Endothelial cell of umbilical vein (primary cell): Measurements from ENCODE around the gene IP6K1. TPM values are rescaled to one million over a fixed set of nuclear protein-coding genes. Genes with fewer than 3 reads are reported as not detected.

Source experiments
- BruUV-seq: library from RNA; stranded (reverse); fragments of 400-500 nt; replicated peaks from 2 replicates; lab custom pipeline; 2021; lab: Mats Ljungman, UMichigan
- CTCF ChIA-PET: fragments of 300-600, 350-600 bp; sonication (Branson Sonifier 250); formaldehyde crosslinking; loops from one replicate; lab custom pipeline; 2021; ENCODE audit warnings: antibody characterized with exemption, inconsistent platforms; lab: Charles Lee
- POLR2A ChIA-PET: fragments of 300-600, 350-600 bp; sonication (Branson Sonifier 250); formaldehyde crosslinking; loops from one replicate; lab custom pipeline; 2021; ENCODE audit warnings: antibody characterized with exemption, inconsistent platforms; lab: Charles Lee
- DNase-seq: peaks from one replicate; pipeline ENCODE4 v3.0.0-alpha.2; 2011; ENCODE audit warnings: low read depth, low spot score
- FAIRE-seq: peaks from 2 replicates; lab custom pipeline; 2011; peaks lifted over from hg19 to GRCh38; lab: Jason Lieb, UNC
- H2AFZ ChIP-seq: 2 replicates; pipeline ENCODE4 v1.6.0; 2012; ENCODE audit warnings: low read depth, low read length, control low read depth, inconsistent platforms
- H3K27ac ChIP-seq: 2 replicates; pipeline ENCODE4 v1.5.1; 2011; ENCODE audit warnings: low read depth, mild to moderate bottlenecking, control low read depth, low read length, moderate library complexity; ENCODE audit not compliant: insufficient read depth
- H3K27me3 ChIP-seq, 2 experiments: 2 replicates each; pipeline versions ENCODE4 v1.6.0 to v1.6.1; 2011; ENCODE audit warnings: low read length in 2 of 2, mixed read lengths in 1 of 2; ENCODE audit not compliant: control insufficient read depth in 2 of 2, insufficient read depth in 2 of 2
- H3K36me3 ChIP-seq, 2 experiments: 2 replicates in 1 of 2; 3 replicates in 1 of 2; pipeline ENCODE4 v1.5.1; 2011; ENCODE audit warnings: low read length in 2 of 2, mild to moderate bottlenecking in 1 of 2, moderate library complexity in 1 of 2; ENCODE audit not compliant: control insufficient read depth in 2 of 2, insufficient read depth in 2 of 2; ENCODE audit errors: extremely low read depth in 1 of 2
- H3K4me1 ChIP-seq: 3 replicates; pipeline ENCODE4 v1.5.1; 2011; ENCODE audit warnings: mild to moderate bottlenecking, low read length; ENCODE audit not compliant: control insufficient read depth, insufficient read depth; ENCODE audit errors: extremely low read depth
- H3K4me2 ChIP-seq: 2 replicates; pipeline ENCODE4 v1.6.1; 2011; ENCODE audit warnings: low read length, control low read depth, mixed read lengths; ENCODE audit not compliant: insufficient read depth
- H3K4me3 ChIP-seq, 3 experiments: fragments of 200-600 bp in 1 of 3; sonication (generic), shearing (Covaris generic) in 1 of 3; replicated peaks in 1 of 3; 2 replicates each; pipeline ENCODE4 v1.5.1; 2011 to 2016; ENCODE audit warnings: control low read depth in 3 of 3, low read length in 3 of 3, mild to moderate bottlenecking in 2 of 3, inconsistent platforms in 1 of 3, low read depth in 1 of 3, moderate library complexity in 1 of 3; ENCODE audit not compliant: insufficient read depth in 1 of 3
- H3K79me2 ChIP-seq: 2 replicates; pipeline ENCODE4 v1.6.0; 2012; ENCODE audit warnings: low read length, inconsistent platforms; ENCODE audit not compliant: control insufficient read depth, insufficient read depth
- H3K9ac ChIP-seq: replicated peaks from 2 replicates; pipeline ENCODE3; 2011; ENCODE audit warnings: low read length, control low read depth; ENCODE audit not compliant: insufficient read depth; ENCODE audit errors: extremely low read depth
- H3K9me1 ChIP-seq: replicated peaks from 3 replicates; pipeline ENCODE4 v1.6.0; 2011; ENCODE audit warnings: mild to moderate bottlenecking, low read length; ENCODE audit not compliant: control insufficient read depth, insufficient read depth; ENCODE audit errors: extremely low read depth
- H3K9me3 ChIP-seq: replicated peaks from 2 replicates; pipeline ENCODE4 v1.5.1; 2012; ENCODE audit warnings: low read length, inconsistent platforms; ENCODE audit not compliant: control insufficient read depth, insufficient read depth
- H4K20me1 ChIP-seq: replicated peaks from 2 replicates; pipeline ENCODE3; 2011; ENCODE audit warnings: mild to moderate bottlenecking, low read length; ENCODE audit not compliant: control insufficient read depth, insufficient read depth; ENCODE audit errors: extremely low read depth
- EZH2 ChIP-seq: IDR thresholded peaks from 2 replicates; pipeline ENCODE4 v1.6.1; 2012; ENCODE audit warnings: borderline replicate concordance, low read depth, mild to moderate bottlenecking, moderate library complexity, low read length, inconsistent platforms; ENCODE audit not compliant: severe bottlenecking
- FOS ChIP-seq: IDR thresholded peaks from 2 replicates; pipeline ENCODE4 v1.6.1; 2011; ENCODE audit warnings: mild to moderate bottlenecking, low read length, moderate library complexity, borderline replicate concordance; ENCODE audit not compliant: insufficient read depth
- GATA2 ChIP-seq: IDR thresholded peaks from 2 replicates; pipeline ENCODE4 v1.7.0; 2011; ENCODE audit warnings: low read depth, mild to moderate bottlenecking, moderate library complexity, mixed read lengths, low read length; ENCODE audit not compliant: insufficient read length, insufficient read depth
- JUN ChIP-seq: IDR thresholded peaks from 2 replicates; pipeline ENCODE4 v1.6.1; 2011; ENCODE audit warnings: borderline replicate concordance, low read depth; ENCODE audit not compliant: insufficient read length, insufficient read depth
- MYC ChIP-seq: IDR thresholded peaks from one replicate; pipeline ENCODE4 v1.6.1; 2011; ENCODE audit warnings: mild to moderate bottlenecking, low read depth, low read length
- POLR2A ChIP-seq: IDR thresholded peaks from 2 replicates; pipeline ENCODE4 v1.6.1; 2012; ENCODE audit warnings: low read depth, mild to moderate bottlenecking, control low read depth, low read length
- POLR2AphosphoS5 ChIP-seq: IDR thresholded peaks from 2 replicates; pipeline ENCODE4 v1.6.1; 2012; ENCODE audit warnings: low read depth, mild to moderate bottlenecking, control low read depth, low read length, moderate library complexity; ENCODE audit not compliant: insufficient read depth
- dilution Hi-C: fragments of 300-500 bp; cut with MboI; formaldehyde crosslinking; loops from one replicate; pipeline ENCODE4 v1.15.0; 2019; ENCODE audit warnings: low sequenced_read_pairs; ENCODE audit not compliant: extremely low pct_ligation_motif_present
- intact Hi-C: fragments of 100-400 bp; cut with micrococcal nuclease; formaldehyde crosslinking; loops from one replicate; pipeline ENCODE4 v1.10.0; 2022
- polyA plus RNA-seq, 4 experiments: library from polyadenylated mRNA; depleted of rRNA in 3 of 4; stranded (reverse) in 3 of 4; unstranded in 1 of 4; fragments of >200 nt; gene quantifications; 2 replicates each; pipeline versions ENCODE4 v1.2.1 to v1.2.3, GENCODE V29; 2011 to 2012; ENCODE audit warnings: missing spikeins in 1 of 4
- total RNA-seq: library from RNA; stranded (reverse); gene quantifications from 2 replicates; pipeline ENCODE4 v1.2.3, GENCODE V29; 2021
- TF ChIP-seq, protein P1 (sequence below): IDR thresholded peaks from 2 replicates; pipeline ENCODE4 v1.6.1; 2011; ENCODE audit not compliant: insufficient read depth, insufficient read length
- TF ChIP-seq, protein P2 (sequence below), 2 donors: IDR thresholded peaks; 1 replicate in 1 of 2; 2 replicates in 1 of 2; pipeline ENCODE4 v1.5.1; 2011; ENCODE audit warnings: low read length in 2 of 2, mild to moderate bottlenecking in 2 of 2, moderate library complexity in 2 of 2, control low read depth in 1 of 2, inconsistent platforms in 1 of 2, low read depth in 1 of 2; ENCODE audit not compliant: insufficient read depth in 1 of 2; ENCODE audit errors: extremely low read depth in 1 of 2

IP6K1 gene
- total and polyA plus RNA-seq, 2 donors (not counting 3 experiments of a cell fraction or from before 2014, with no cell fraction given) = 42.7 to 60.8 TPM

DNA sequence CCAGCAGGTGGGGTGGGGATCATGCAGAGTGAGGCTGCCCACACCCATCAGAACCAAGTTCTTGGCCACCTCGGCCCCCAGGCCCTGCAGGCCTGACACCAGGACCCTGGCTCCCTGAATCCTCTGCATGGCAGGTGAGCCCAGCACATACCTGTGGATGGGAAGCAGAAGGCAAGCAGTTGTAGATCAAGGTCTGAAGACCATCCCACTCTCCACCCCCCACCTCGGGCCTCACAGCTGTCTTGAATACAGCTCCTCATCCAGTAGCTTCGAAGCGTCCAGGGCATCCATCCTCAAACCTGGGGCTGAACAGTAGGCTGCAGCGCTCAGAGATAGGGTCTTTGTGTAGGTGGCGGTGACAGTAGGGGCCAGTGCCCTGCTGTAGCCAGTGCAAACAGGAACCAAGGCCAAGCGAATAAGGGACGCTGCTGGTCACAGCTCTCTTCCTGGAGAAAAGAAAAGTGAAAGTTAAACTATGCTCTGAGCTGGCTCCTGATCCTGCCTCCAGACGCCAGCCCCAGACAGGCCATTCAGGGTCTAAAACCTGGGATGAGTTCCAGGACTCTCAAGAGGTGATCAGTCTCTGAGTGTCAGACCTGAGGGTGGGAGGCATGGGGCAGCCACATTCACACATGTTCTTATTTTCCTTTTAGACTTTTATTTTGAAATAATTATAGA, 27.3 kb upstream of the IP6K1 start, which contains the start of gene UBA7:
Gene UBA7 (minus strand): TSS at position 457 of the 678 bp plus-strand sequence. CDS start 166 bp downstream, at position 291.
- peak; percentile 79 for FAIRE-seq
- POLR2A ChIA-PET = interaction anchor here (1.4 kb wide), 2 partner anchors 9 to 10 kb away, joined by 6 to 7 read pairs; partner anchors contain the start of gene INKA1

More for the DNA sequence above, 27.3 kb upstream of the IP6K1 start, which contains the start of gene UBA7:
- Histone ChIP-seq H3K27ac (peak within 1 kb of the TSS; percentile 44), H3K4me3 (peak within 1 kb of the TSS; percentile 8 to 48 (median 17)), H3K27me3 (no peaks in the 10 kb centered on the region), H3K79me2 (no peaks in the 10 kb centered on the region), H3K9me3 (no peaks in the 10 kb centered on the region), H3K9me1 (no peaks in the 10 kb centered on the region), H4K20me1 (no peaks in the 10 kb centered on the region), H3K9ac (peak within 1 kb of the TSS; percentile 52), H3K4me2 (peak within 1 kb of the TSS; percentile 70), H3K36me3 (peaks cover 0 to 3% of the 10 kb centered on the region in 2 experiments), H2AFZ (peak within 1 kb of the TSS; percentile 98), H3K4me1 (peaks cover 13% of the 10 kb centered on the region)
- DNase-seq = peak; percentile 78
- TF ChIP-seq POLR2AphosphoS5 (no peak), MYC (no peak), EZH2 (no peak), POLR2A (no peak), FOS (no peak), JUN (no peak), GATA2 (no peak)
- TF ChIP-seq, protein P1, sequence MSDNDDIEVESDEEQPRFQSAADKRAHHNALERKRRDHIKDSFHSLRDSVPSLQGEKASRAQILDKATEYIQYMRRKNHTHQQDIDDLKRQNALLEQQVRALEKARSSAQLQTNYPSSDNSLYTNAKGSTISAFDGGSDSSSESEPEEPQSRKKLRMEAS = no peak
- TF ChIP-seq, protein P2, sequence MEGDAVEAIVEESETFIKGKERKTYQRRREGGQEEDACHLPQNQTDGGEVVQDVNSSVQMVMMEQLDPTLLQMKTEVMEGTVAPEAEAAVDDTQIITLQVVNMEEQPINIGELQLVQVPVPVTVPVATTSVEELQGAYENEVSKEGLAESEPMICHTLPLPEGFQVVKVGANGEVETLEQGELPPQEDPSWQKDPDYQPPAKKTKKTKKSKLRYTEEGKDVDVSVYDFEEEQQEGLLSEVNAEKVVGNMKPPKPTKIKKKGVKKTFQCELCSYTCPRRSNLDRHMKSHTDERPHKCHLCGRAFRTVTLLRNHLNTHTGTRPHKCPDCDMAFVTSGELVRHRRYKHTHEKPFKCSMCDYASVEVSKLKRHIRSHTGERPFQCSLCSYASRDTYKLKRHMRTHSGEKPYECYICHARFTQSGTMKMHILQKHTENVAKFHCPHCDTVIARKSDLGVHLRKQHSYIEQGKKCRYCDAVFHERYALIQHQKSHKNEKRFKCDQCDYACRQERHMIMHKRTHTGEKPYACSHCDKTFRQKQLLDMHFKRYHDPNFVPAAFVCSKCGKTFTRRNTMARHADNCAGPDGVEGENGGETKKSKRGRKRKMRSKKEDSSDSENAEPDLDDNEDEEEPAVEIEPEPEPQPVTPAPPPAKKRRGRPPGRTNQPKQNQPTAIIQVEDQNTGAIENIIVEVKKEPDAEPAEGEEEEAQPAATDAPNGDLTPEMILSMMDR (IDR thresholded peaks at IDR 0.05; ENCODE audit: extremely low read depth in 1 of 2, insufficient read depth in 1 of 2, low read depth in 1 of 2, low read length in 2 of 2) = no peak
- BruUV-seq = no TSS peak
- CTCF ChIA-PET = interaction anchor here (1.0 to 2.3 kb wide), 4 partner anchors 9 to 26 kb away, joined by 3 to 24 read pairs (median 14); partner anchors contain the start of genes CDHR4 and INKA1
- dilution Hi-C loops = no loop called here
- intact Hi-C loops = loop anchor here (1.0 kb wide), 1 partner anchor 8 kb away; no protein-coding TSS in a partner anchor
